ENCODE measurements around the gene BTNL9.

BTNL9 gene

GRCh38 chr5:181050016-181050415 lies 9.9 kb downstream of the BTNL9 start:
- TF ChIP-seq CTCF (IDR thresholded peaks at IDR 0.05; ENCODE audit: insufficient read depth, low read depth, low read length, missing control alignments) = no peak
- H3K4me3 ChIP-seq (ENCODE audit: low read length) = no peak overlapping the region
- DNase-seq (ENCODE audit: low read depth) = no peak

GRCh38 chr5:181051841-181052671 lies 12.0 kb downstream of the BTNL9 start:
- H3K4me3 ChIP-seq (ENCODE audit: low read length) = no peak overlapping the region
- TF ChIP-seq CTCF (IDR thresholded peaks at IDR 0.05; ENCODE audit: insufficient read depth, low read depth, low read length, missing control alignments) = no peak
- no peak for DNase-seq (ENCODE audit: low read depth)

GRCh38 chr5:181052672-181053487 lies 12.8 kb downstream of the BTNL9 start:
- H3K4me3 ChIP-seq (ENCODE audit: low read length) = peak overlapping the region; percentile 31
- peak; percentile 10 for DNase-seq (ENCODE audit: low read depth)
- no peak for TF ChIP-seq CTCF (IDR thresholded peaks at IDR 0.05; ENCODE audit: insufficient read depth, low read depth, low read length, missing control alignments)

- H3K4me3 ChIP-seq (ENCODE audit: low read length) = peak overlapping the region; percentile 31
- peak; percentile 3 for DNase-seq (ENCODE audit: low read depth)
- no peak for TF ChIP-seq CTCF (IDR thresholded peaks at IDR 0.05; ENCODE audit: insufficient read depth, low read depth, low read length, missing control alignments)
Measured at GRCh38 chr5:181053488-181054121, 13.5 kb downstream of the BTNL9 start.

DNA sequence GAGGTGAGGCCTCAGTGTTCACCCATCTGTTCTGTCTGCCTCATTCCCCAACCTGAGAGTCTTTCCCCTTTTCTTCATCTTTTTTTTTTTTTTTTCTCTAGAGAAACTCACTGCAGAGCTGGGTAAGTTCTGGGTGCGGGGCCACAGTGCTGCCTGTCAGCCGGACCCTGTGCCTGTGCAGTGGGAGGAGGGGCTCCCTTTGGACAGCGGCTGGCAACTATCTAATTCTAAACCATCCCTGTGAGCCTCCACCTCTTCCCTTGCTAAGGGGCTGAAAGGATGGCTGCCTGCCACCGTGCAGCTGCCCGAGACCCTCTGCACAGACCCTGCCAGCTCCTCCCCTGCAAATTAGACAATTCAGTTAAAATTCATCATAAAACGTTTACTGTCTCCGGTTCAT lies 14.1 kb downstream of the BTNL9 start:
- no peak for TF ChIP-seq CTCF (IDR thresholded peaks at IDR 0.05; ENCODE audit: insufficient read depth, low read depth, low read length, missing control alignments)
- no peak overlapping the region for H3K4me3 ChIP-seq (ENCODE audit: low read length)
- no peak for DNase-seq (ENCODE audit: low read depth)

GRCh38 chr5:181054871-181055459 lies 14.9 kb downstream of the BTNL9 start:
- H3K4me3 ChIP-seq (ENCODE audit: low read length) = no peak overlapping the region
- DNase-seq (ENCODE audit: low read depth) = no peak

More at GRCh38 chr5:181054871-181055459, 14.9 kb downstream of the BTNL9 start:
- no peak for TF ChIP-seq CTCF (IDR thresholded peaks at IDR 0.05; ENCODE audit: insufficient read depth, low read depth, low read length, missing control alignments)

All from epithelial cell of esophagus (primary cell).